HCT116 (cell line): Measurements from ENCODE around the gene ALAD.

Source experiments
- ATF3 ChIP-seq: IDR thresholded peaks from 2 replicates; pipeline ENCODE4 v1.6.1; 2012
- CEBPB ChIP-seq: IDR thresholded peaks from 2 replicates; pipeline ENCODE4 v1.6.1; 2012; ENCODE audit warnings: low read depth
- CTCF ChIP-seq, 3 experiments: fragments of 200-600 bp in 1 of 3; sonication (generic) in 1 of 3; IDR thresholded peaks in 2 of 3; conservative IDR thresholded peaks in 1 of 3; 2 replicates each; pipeline ENCODE4 v1.5.1; 2012 to 2017; ENCODE audit warnings: low read depth in 2 of 3, low read length in 2 of 3, antibody characterized with exemption in 1 of 3, borderline replicate concordance in 1 of 3, control low read depth in 1 of 3, mild to moderate bottlenecking in 1 of 3, mixed read lengths in 1 of 3, mixed run types in 1 of 3, moderate library complexity in 1 of 3; ENCODE audit not compliant: insufficient read depth in 1 of 3
- EZH2 ChIP-seq: fragments of 200-600 bp; sonication (generic); IDR thresholded peaks from 2 replicates; pipeline ENCODE4 v1.6.1; 2017; ENCODE audit warnings: antibody characterized with exemption, mixed run types
- EZH2phosphoT487 ChIP-seq: fragments of 200-600 bp; IDR thresholded peaks from 2 replicates; pipeline ENCODE4 v1.6.1; 2018; ENCODE audit warnings: antibody characterized with exemption, borderline replicate concordance
- FOSL1 ChIP-seq: IDR thresholded peaks from 2 replicates; pipeline ENCODE4 v1.6.1; 2012; ENCODE audit warnings: low read depth
- JUND ChIP-seq: IDR thresholded peaks from 2 replicates; pipeline ENCODE4 v1.6.1; 2012
- POLR2A ChIP-seq: IDR thresholded peaks from 2 replicates; pipeline ENCODE4 v1.7.0; 2011; ENCODE audit warnings: borderline replicate concordance; ENCODE audit not compliant: insufficient read depth, insufficient read length; ENCODE audit errors: extremely low read depth
- POLR2AphosphoS5 ChIP-seq: IDR thresholded peaks from 2 replicates; pipeline ENCODE4 v1.6.1; 2011; ENCODE audit warnings: mild to moderate bottlenecking, low read depth, low read length, moderate library complexity
- REST ChIP-seq: IDR thresholded peaks from 2 replicates; pipeline ENCODE4 v1.6.1; 2012; ENCODE audit warnings: low read depth
- SP1 ChIP-seq: IDR thresholded peaks from 2 replicates; pipeline ENCODE4 v1.6.1; 2012; ENCODE audit warnings: low read depth
- YY1 ChIP-seq: IDR thresholded peaks from 2 replicates; pipeline ENCODE4 v1.6.1; 2011; ENCODE audit warnings: low read length, low read depth, moderate library complexity, mild to moderate bottlenecking; ENCODE audit not compliant: insufficient replicate concordance; ENCODE audit errors: extremely low read depth

DNA sequence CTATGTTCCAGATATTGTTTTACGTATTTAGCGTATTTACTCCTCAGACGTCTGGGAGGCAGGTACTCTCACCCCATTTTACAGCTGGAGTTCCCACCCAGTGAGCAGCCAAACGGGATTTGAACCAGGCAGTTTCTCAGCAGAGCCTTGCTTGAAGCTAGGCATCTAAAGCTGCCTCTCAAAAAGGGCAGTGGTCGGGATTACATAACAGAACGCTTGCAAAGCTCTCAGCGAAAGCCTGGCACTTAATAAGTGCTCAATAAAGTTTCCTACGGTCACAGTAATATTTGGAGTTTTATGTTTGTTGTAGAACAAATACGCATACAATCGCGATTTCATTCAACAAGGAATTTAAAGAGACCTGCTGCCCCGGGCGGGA lies 52.0 kb downstream of the ALAD start:
- TF ChIP-seq FOSL1 (no peak), CTCF (IDR thresholded peaks at IDR 0.05 in 2 of 3, conservative IDR thresholded peaks at IDR 0.05 in 1 of 3; ENCODE audit: borderline replicate concordance in 1 of 3, insufficient read depth in 1 of 3, low read depth in 2 of 3, low read length in 2 of 3) (no peak), REST (no peak), YY1 (no peak), POLR2A (no peak), POLR2AphosphoS5 (no peak), EZH2 (no peak), SP1 (no peak), ATF3 (no peak), CEBPB (no peak), EZH2phosphoT487 (no peak), JUND (no peak)
